Duodenal mucosa (tissue), 2 donors: Measurements from ENCODE around the gene VAV1.

ENCODE experiments used
- H3K27ac ChIP-seq: one replicate; pipeline ENCODE4 v1.7.0; 2013; ENCODE audit warnings: low read depth, low read length
- H3K27me3 ChIP-seq, 2 donors: one replicate each; pipeline ENCODE4 v1.7.0; 2013; ENCODE audit warnings: low read length in 2 of 2, control low read depth in 1 of 2; ENCODE audit not compliant: insufficient read depth in 2 of 2, control insufficient read depth in 1 of 2
- H3K36me3 ChIP-seq, 2 donors: one replicate each; pipeline ENCODE4 v1.7.0; 2013; ENCODE audit warnings: low read length in 2 of 2, control low read depth in 1 of 2; ENCODE audit not compliant: insufficient read depth in 2 of 2, control insufficient read depth in 1 of 2
- H3K4me1 ChIP-seq, 2 donors: one replicate each; pipeline ENCODE4 v1.7.0; 2013; ENCODE audit warnings: low read length in 2 of 2, control low read depth in 1 of 2; ENCODE audit not compliant: insufficient read depth in 2 of 2, control insufficient read depth in 1 of 2
- H3K4me3 ChIP-seq, 2 donors: one replicate each; pipeline ENCODE4 v1.7.0; 2013; ENCODE audit warnings: low read length in 2 of 2, low read depth in 1 of 2
- H3K9ac ChIP-seq, 2 donors: one replicate each; pipeline ENCODE4 v1.7.0; 2013; ENCODE audit warnings: low read length in 2 of 2, low read depth in 1 of 2
- H3K9me3 ChIP-seq, 2 donors: one replicate each; pipeline ENCODE4 v1.7.0; 2013; ENCODE audit warnings: low read length in 2 of 2, control low read depth in 1 of 2; ENCODE audit not compliant: control insufficient read depth in 1 of 2

The VAV1 gene

GRCh38 chr19:6886277-6886897, 113.9 kb downstream of the VAV1 start:
- no peaks in the 10 kb centered on the region for H3K36me3 ChIP-seq
- no peak overlapping the region for H3K27ac ChIP-seq
- no peaks in the 10 kb centered on the region for H3K27me3 ChIP-seq
- H3K9me3 ChIP-seq: no peaks in the 10 kb centered on the region
- no peak overlapping the region for H3K9ac ChIP-seq
- no peak overlapping the region for H3K4me3 ChIP-seq
- H3K4me1 ChIP-seq: no peaks in the 10 kb centered on the region

- H3K27me3 ChIP-seq: no peaks in the 10 kb centered on the region
- no peak within 1 kb of the TSS for H3K9ac ChIP-seq
- no peaks in the 10 kb centered on the region for H3K36me3 ChIP-seq
- H3K27ac ChIP-seq: no peak within 1 kb of the TSS
- no peak within 1 kb of the TSS for H3K4me3 ChIP-seq
- no peaks in the 10 kb centered on the region for H3K9me3 ChIP-seq
- no peaks in the 10 kb centered on the region for H3K4me1 ChIP-seq
These were observed 114.8 kb downstream of the VAV1 start, which contains the start of gene ADGRE1 for GRCh38 chr19:6887316-6887715. ADGRE1 (plus strand) TSS chr19:6887579; CDS start chr19:6887609, 30 bp downstream.

GRCh38 chr19:6888967-6889366, 116.5 kb downstream of the VAV1 start:
- no peaks in the 10 kb centered on the region for H3K36me3 ChIP-seq
- H3K27ac ChIP-seq: no peak overlapping the region
- no peaks in the 10 kb centered on the region for H3K4me1 ChIP-seq
- H3K9ac ChIP-seq: no peak overlapping the region
- H3K27me3 ChIP-seq: no peaks in the 10 kb centered on the region
- no peaks in the 10 kb centered on the region for H3K9me3 ChIP-seq
- no peak overlapping the region for H3K4me3 ChIP-seq

- H3K36me3 ChIP-seq: no peaks in the 10 kb centered on the region
- no peaks in the 10 kb centered on the region for H3K27me3 ChIP-seq
- H3K9me3 ChIP-seq: peaks cover 0 to 4% of the 10 kb centered on the region in 2 donors
- H3K4me1 ChIP-seq: no peaks in the 10 kb centered on the region
- H3K4me3 ChIP-seq: no peak overlapping the region
- no peak overlapping the region for H3K27ac ChIP-seq
- no peak overlapping the region for H3K9ac ChIP-seq
These were observed 117.9 kb downstream of the VAV1 start for GRCh38 chr19:6890401-6890913.

- H3K9ac ChIP-seq: no peak overlapping the region
- H3K27ac ChIP-seq: no peak overlapping the region
- no peak overlapping the region for H3K4me3 ChIP-seq
- H3K27me3 ChIP-seq: no peaks in the 10 kb centered on the region
- no peaks in the 10 kb centered on the region for H3K36me3 ChIP-seq
- H3K4me1 ChIP-seq: no peaks in the 10 kb centered on the region
- peaks cover 0 to 4% of the 10 kb centered on the region in 2 donors for H3K9me3 ChIP-seq
These were observed 118.4 kb downstream of the VAV1 start for GRCh38 chr19:6890938-6891337.

- H3K9ac ChIP-seq: no peak overlapping the region
- peaks cover 3 to 7% of the 10 kb centered on the region in 2 donors for H3K9me3 ChIP-seq
- H3K27me3 ChIP-seq: no peaks in the 10 kb centered on the region
- no peak overlapping the region for H3K4me3 ChIP-seq
- no peak overlapping the region for H3K27ac ChIP-seq
- no peaks in the 10 kb centered on the region for H3K36me3 ChIP-seq
- H3K4me1 ChIP-seq: no peaks in the 10 kb centered on the region
These were observed 119.4 kb downstream of the VAV1 start for GRCh38 chr19:6891761-6892385.

GRCh38 chr19:6894313-6894712, 121.8 kb downstream of the VAV1 start:
- H3K9me3 ChIP-seq: peaks cover 3 to 7% of the 10 kb centered on the region in 2 donors
- H3K4me3 ChIP-seq: no peak overlapping the region
- no peaks in the 10 kb centered on the region for H3K4me1 ChIP-seq
- no peak overlapping the region for H3K27ac ChIP-seq
- no peaks in the 10 kb centered on the region for H3K36me3 ChIP-seq
- no peak overlapping the region for H3K9ac ChIP-seq
- H3K27me3 ChIP-seq: no peaks in the 10 kb centered on the region

GRCh38 chr19:6903446-6903845, 130.9 kb downstream of the VAV1 start:
- Histone ChIP-seq H3K9me3 (peaks cover 17 to 19% of the 10 kb centered on the region in 2 donors), H3K27me3 (no peaks in the 10 kb centered on the region), H3K27ac (no peak overlapping the region), H3K4me3 (no peak overlapping the region), H3K36me3 (no peaks in the 10 kb centered on the region), H3K9ac (no peak overlapping the region), H3K4me1 (no peaks in the 10 kb centered on the region)

- Histone ChIP-seq H3K9ac (no peak overlapping the region), H3K4me1 (no peaks in the 10 kb centered on the region), H3K36me3 (no peaks in the 10 kb centered on the region)
These were observed 134.1 kb downstream of the VAV1 start for GRCh38 chr19:6906559-6907060.

More at GRCh38 chr19:6906559-6907060, 134.1 kb downstream of the VAV1 start:
- Histone ChIP-seq H3K27me3 (no peaks in the 10 kb centered on the region), H3K9me3 (peaks cover 11% of the 10 kb centered on the region in 2 donors), H3K27ac (no peak overlapping the region), H3K4me3 (no peak overlapping the region)
